ENCODE results near the gene KCNS3.

KCNS3 gene

DNA sequence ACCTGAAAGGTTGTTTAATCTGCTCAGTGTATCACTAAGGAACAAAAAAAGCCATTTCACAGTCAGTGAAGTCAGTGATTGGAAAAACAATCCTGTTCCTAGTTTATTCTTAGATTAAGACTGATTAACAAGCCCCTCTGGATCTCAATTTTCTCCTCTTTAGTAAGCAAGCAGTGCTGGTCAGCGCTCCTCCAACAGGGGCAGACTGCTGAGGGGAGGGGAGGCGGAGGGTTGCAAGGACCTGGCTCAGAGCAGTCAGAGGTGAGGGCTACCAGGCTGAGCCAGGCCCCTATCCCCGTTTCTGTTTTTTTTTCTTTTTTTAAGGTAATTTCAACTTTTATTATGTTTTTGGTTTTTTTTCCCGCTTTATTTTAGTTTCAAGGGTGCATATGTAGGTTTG, 24.7 kb upstream of the KCNS3 start:
- no peak for DNase-seq
- Histone ChIP-seq H3K4me3 (ENCODE audit: low read depth, low read length) (no peak overlapping the region), H3K4me1 (no peaks in the 10 kb centered on the region), H3K9me3 (no peaks in the 10 kb centered on the region), H3K36me3 (no peaks in the 10 kb centered on the region), H3K27me3 (no peaks in the 10 kb centered on the region)
- TF ChIP-seq, protein P1, sequence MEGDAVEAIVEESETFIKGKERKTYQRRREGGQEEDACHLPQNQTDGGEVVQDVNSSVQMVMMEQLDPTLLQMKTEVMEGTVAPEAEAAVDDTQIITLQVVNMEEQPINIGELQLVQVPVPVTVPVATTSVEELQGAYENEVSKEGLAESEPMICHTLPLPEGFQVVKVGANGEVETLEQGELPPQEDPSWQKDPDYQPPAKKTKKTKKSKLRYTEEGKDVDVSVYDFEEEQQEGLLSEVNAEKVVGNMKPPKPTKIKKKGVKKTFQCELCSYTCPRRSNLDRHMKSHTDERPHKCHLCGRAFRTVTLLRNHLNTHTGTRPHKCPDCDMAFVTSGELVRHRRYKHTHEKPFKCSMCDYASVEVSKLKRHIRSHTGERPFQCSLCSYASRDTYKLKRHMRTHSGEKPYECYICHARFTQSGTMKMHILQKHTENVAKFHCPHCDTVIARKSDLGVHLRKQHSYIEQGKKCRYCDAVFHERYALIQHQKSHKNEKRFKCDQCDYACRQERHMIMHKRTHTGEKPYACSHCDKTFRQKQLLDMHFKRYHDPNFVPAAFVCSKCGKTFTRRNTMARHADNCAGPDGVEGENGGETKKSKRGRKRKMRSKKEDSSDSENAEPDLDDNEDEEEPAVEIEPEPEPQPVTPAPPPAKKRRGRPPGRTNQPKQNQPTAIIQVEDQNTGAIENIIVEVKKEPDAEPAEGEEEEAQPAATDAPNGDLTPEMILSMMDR (IDR thresholded peaks at IDR 0.05; ENCODE audit: low read depth, low read length), result no peak

DNA sequence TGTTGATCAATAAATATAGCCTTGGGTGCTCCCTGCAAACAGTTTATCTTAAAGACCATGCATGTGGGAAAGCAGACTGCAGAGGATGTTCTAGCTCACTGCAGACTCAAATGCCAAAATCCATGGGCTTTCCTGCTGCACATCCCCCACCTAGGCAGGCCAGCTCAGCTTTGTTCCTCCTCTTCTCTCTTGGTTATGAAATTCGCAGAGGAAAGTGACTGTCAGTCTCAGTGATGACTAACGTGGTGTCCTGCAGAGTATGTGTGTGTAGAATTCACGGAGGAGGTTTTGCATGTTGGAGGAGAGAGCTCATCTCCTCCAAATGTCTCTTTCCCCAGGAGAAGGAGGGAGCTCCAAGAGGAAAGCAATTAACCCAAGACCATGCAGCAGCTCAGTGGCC, 21.4 kb upstream of the KCNS3 start:
- Histone ChIP-seq H3K9me3 (no peaks in the 10 kb centered on the region), H3K4me1 (no peaks in the 10 kb centered on the region), H3K4me3 (ENCODE audit: low read depth, low read length) (no peak overlapping the region), H3K27me3 (peaks cover 6% of the 10 kb centered on the region), H3K36me3 (no peaks in the 10 kb centered on the region)
- TF ChIP-seq, protein P1 (IDR thresholded peaks at IDR 0.05; ENCODE audit: low read depth, low read length), result no peak
- DNase-seq, result no peak

DNA sequence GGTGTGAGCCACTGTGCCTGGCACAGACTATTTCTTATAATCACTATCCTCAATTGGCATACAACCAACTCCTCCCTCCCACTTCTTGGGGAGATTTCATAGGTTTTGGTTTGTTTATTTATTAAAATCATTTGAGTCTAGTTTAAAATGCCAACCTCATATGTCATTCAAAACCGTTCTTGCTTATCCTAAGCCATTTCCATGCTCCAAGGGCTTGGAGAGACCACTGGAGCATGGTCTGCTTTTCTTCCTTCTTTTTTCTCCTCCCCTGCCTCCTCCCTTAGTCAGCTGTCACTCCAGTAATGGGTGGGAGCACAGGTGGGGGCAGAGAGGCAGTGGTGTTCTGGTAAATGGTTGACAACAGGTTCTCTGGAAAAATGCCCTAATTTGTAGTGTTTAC, 20.4 kb upstream of the KCNS3 start:
- no peak for DNase-seq
- Histone ChIP-seq H3K36me3 (no peaks in the 10 kb centered on the region), H3K4me3 (ENCODE audit: low read depth, low read length) (no peak overlapping the region), H3K27me3 (peaks cover 6% of the 10 kb centered on the region), H3K9me3 (no peaks in the 10 kb centered on the region), H3K4me1 (no peaks in the 10 kb centered on the region)
- TF ChIP-seq, protein P1 (IDR thresholded peaks at IDR 0.05; ENCODE audit: low read depth, low read length), result no peak

DNA sequence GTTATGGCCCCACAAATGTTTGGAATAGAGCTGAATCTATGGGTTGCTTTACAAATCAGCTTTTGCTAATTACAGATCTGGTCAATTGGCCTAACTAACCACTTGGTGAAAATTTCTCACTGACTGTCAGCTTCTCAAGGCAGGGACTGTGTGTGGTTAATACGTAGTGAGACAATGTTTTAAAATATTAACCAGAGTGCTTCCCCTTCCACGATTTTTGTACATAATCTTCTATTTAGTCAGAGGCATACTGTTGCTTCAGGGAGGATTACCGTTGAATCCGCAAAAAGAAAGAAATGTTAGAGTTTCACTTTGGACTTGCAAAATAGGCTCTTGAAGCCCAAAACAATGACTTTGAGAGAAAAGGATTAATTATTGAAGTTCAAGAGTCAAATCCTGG, 14.9 kb upstream of the KCNS3 start:
- no peaks in the 10 kb centered on the region for H3K36me3 ChIP-seq
- H3K4me3 ChIP-seq (ENCODE audit: low read depth, low read length), result no peak overlapping the region
- peaks cover 6% of the 10 kb centered on the region for H3K27me3 ChIP-seq
- no peaks in the 10 kb centered on the region for H3K9me3 ChIP-seq
- DNase-seq, result no peak
- H3K4me1 ChIP-seq, result no peaks in the 10 kb centered on the region
- TF ChIP-seq, protein P1 (IDR thresholded peaks at IDR 0.05; ENCODE audit: low read depth, low read length), result no peak

DNA sequence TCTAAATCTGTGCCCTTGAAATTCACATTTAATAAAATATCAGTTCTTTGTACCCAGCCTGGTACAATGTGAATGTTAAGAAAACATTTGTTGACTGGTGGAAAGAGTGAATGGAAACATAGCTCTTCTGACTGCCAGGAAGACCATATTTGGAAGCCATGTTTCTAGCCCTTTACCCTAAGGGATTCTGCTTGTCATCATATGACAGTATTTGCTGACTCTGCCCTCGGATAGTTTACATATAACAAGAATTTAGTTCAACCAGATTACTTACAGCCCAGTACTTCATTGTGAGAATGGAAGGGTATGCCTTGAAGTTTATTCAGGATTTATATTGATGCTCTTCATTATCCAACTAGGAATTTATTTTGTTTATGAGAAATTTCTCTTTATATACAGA, 13.8 kb upstream of the KCNS3 start:
- no peaks in the 10 kb centered on the region for H3K4me1 ChIP-seq
- peaks cover 6% of the 10 kb centered on the region; the same call in 1 of the 2 replicates for H3K27me3 ChIP-seq
- no peak for DNase-seq
- TF ChIP-seq, protein P1 (IDR thresholded peaks at IDR 0.05; ENCODE audit: low read depth, low read length), result no peak
- no peaks in the 10 kb centered on the region for H3K9me3 ChIP-seq
- H3K36me3 ChIP-seq, result no peaks in the 10 kb centered on the region
- no peak overlapping the region for H3K4me3 ChIP-seq (ENCODE audit: low read depth, low read length)

DNA sequence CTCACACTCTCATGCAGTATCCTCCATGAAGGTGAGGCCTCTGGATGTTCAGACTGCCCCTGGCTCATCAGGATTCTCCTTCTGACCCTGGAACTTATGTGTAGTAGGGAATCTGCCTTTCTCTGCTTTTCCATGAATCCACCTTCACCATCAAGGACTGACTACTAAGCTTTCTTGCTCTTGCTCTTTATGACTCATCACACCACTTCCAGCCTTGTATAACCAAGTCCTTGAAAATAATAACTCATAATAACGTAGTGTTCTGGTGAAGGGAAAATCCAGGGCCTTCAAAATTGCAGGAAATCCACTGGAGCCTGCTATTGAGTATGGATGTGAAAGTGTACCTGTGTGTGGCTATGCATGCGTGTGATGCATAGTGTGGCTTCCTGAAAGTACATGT, 11.3 kb upstream of the KCNS3 start:
- Histone ChIP-seq H3K27me3 (no peaks in the 10 kb centered on the region), H3K4me1 (no peaks in the 10 kb centered on the region), H3K4me3 (ENCODE audit: low read depth, low read length) (no peak overlapping the region), H3K36me3 (no peaks in the 10 kb centered on the region), H3K9me3 (no peaks in the 10 kb centered on the region)
- TF ChIP-seq, protein P1 (IDR thresholded peaks at IDR 0.05; ENCODE audit: low read depth, low read length), result no peak
- DNase-seq, result no peak
